ENCODE results near the gene TIPARP.

The TIPARP gene

GRCh38 chr3:156676768-156677479 lies 2.5 kb downstream of the TIPARP start:
- no peak for TF ChIP-seq CTCF (IDR thresholded peaks at IDR 0.05; ENCODE audit: low read depth, low read length)
- peak overlapping the region; percentile 91 for H3K4me3 ChIP-seq (ENCODE audit: low read depth, low read length)

- no peak for TF ChIP-seq CTCF (IDR thresholded peaks at IDR 0.05; ENCODE audit: low read depth, low read length)
- peak overlapping the region; percentile 91 for H3K4me3 ChIP-seq (ENCODE audit: low read depth, low read length)
These were observed 3.1 kb downstream of the TIPARP start for GRCh38 chr3:156677536-156677935.

GRCh38 chr3:156678197-156678596 lies 3.8 kb downstream of the TIPARP start:
- no peak overlapping the region for H3K4me3 ChIP-seq (ENCODE audit: low read depth, low read length)
- no peak for TF ChIP-seq CTCF (IDR thresholded peaks at IDR 0.05; ENCODE audit: low read depth, low read length)

GRCh38 chr3:156680243-156680914 lies 6.0 kb downstream of the TIPARP start:
- TF ChIP-seq CTCF (IDR thresholded peaks at IDR 0.05; ENCODE audit: low read depth, low read length) = no peak
- H3K4me3 ChIP-seq (ENCODE audit: low read depth, low read length) = no peak overlapping the region

GRCh38 chr3:156681002-156681401 lies 6.6 kb downstream of the TIPARP start:
- no peak overlapping the region; the same call in 1 of the 2 replicates for H3K4me3 ChIP-seq (ENCODE audit: low read depth, low read length)
- no peak for TF ChIP-seq CTCF (IDR thresholded peaks at IDR 0.05; ENCODE audit: low read depth, low read length)

GRCh38 chr3:156682501-156682900 lies 8.1 kb downstream of the TIPARP start:
- H3K4me3 ChIP-seq (ENCODE audit: low read depth, low read length) = no peak overlapping the region
- TF ChIP-seq CTCF (IDR thresholded peaks at IDR 0.05; ENCODE audit: low read depth, low read length) = no peak

- H3K4me3 ChIP-seq (ENCODE audit: low read depth, low read length) = no peak overlapping the region
- no peak for TF ChIP-seq CTCF (IDR thresholded peaks at IDR 0.05; ENCODE audit: low read depth, low read length)
These were observed 8.6 kb downstream of the TIPARP start for GRCh38 chr3:156682963-156683362.

All from WI38 (cell line).